Suprapubic skin (tissue), 4 donors: Measurements from ENCODE around the gene KLHL13. TPM values are rescaled to one million over a fixed set of nuclear protein-coding genes. Genes with fewer than 3 reads are reported as not detected.

Experiments
- DNase-seq, 2 donors: peaks; one replicate each; pipeline ENCODE4 v3.0.0-alpha.2; 2019; ENCODE audit warnings: low spot score in 2 of 2
- H3K27ac ChIP-seq: fragments of 200-600 bp; sonication (generic); one replicate; pipeline ENCODE4 v1.5.1; 2019
- H3K27me3 ChIP-seq: fragments of 200-600 bp; sonication (generic); one replicate; pipeline ENCODE4 v1.5.1; 2019
- H3K36me3 ChIP-seq: fragments of 200-600 bp; sonication (generic); one replicate; pipeline ENCODE4 v1.5.1; 2019
- H3K4me1 ChIP-seq: fragments of 200-600 bp; sonication (generic); one replicate; pipeline ENCODE4 v1.5.1; 2019
- H3K4me3 ChIP-seq: fragments of 200-600 bp; sonication (generic); one replicate; pipeline ENCODE4 v1.5.1; 2019; ENCODE audit warnings: mild to moderate bottlenecking
- H3K9me3 ChIP-seq: fragments of 200-600 bp; sonication (generic); one replicate; pipeline ENCODE4 v1.5.1; 2019
- EP300 ChIP-seq: sonication (generic); formaldehyde crosslinking; IDR thresholded peaks from one replicate; pipeline ENCODE4 v1.6.1; 2017; ENCODE audit warnings: antibody characterized with exemption
- POLR2A ChIP-seq, 2 donors: fragments of 450-650 bp; IDR thresholded peaks; one replicate each; pipeline ENCODE4 v1.6.1; 2017; ENCODE audit warnings: antibody characterized with exemption in 2 of 2, mild to moderate bottlenecking in 2 of 2, moderate library complexity in 2 of 2
- POLR2AphosphoS5 ChIP-seq, 3 donors: sonication (generic); formaldehyde crosslinking; IDR thresholded peaks; one replicate each; pipeline ENCODE4 v1.6.1; 2017; ENCODE audit warnings: antibody characterized with exemption in 3 of 3
- WGBS: methylation state at CpG from one replicate; pipeline ENCODE4 v1.1.5; 2018; 5-methylcytosine and 5-hydroxymethylcytosine counted together
- total RNA-seq, 4 donors: library from RNA; depleted of rRNA; stranded (reverse); fragments of >200 nt; gene quantifications; one replicate each; pipeline ENCODE4 v1.1.0, GENCODE V29; 2016
- TF ChIP-seq, protein P1 (sequence below), 2 donors: fragments of 200-600 bp in 1 of 2; fragments of 450-650 bp in 1 of 2; sonication (generic) in 1 of 2; IDR thresholded peaks; one replicate each; pipeline ENCODE4 v1.5.1; 2016 to 2019; ENCODE audit warnings: antibody characterized with exemption in 2 of 2, mild to moderate bottlenecking in 1 of 2, moderate library complexity in 1 of 2

The KLHL13 gene
- total RNA-seq, 4 donors from 2014 or later: 1.1 to 1.7 (median 1.6) TPM

GRCh38 chrX:117978402-117978801, 138.2 kb downstream of the KLHL13 start:
- Histone ChIP-seq H3K4me3 (no peak overlapping the region), H3K9me3 (no peaks in the 10 kb centered on the region), H3K27ac (no peak overlapping the region), H3K4me1 (no peaks in the 10 kb centered on the region), H3K27me3 (no peaks in the 10 kb centered on the region), H3K36me3 (no peaks in the 10 kb centered on the region)
- 96% methylated on average over 1 of the region's 1 CpG for WGBS
- DNase-seq: no peak
- TF ChIP-seq EP300 (no peak), POLR2A (IDR thresholded peaks at IDR 0.05) (no peak), POLR2AphosphoS5 (IDR thresholded peaks at IDR 0.05) (no peak)
- TF ChIP-seq, protein P1, sequence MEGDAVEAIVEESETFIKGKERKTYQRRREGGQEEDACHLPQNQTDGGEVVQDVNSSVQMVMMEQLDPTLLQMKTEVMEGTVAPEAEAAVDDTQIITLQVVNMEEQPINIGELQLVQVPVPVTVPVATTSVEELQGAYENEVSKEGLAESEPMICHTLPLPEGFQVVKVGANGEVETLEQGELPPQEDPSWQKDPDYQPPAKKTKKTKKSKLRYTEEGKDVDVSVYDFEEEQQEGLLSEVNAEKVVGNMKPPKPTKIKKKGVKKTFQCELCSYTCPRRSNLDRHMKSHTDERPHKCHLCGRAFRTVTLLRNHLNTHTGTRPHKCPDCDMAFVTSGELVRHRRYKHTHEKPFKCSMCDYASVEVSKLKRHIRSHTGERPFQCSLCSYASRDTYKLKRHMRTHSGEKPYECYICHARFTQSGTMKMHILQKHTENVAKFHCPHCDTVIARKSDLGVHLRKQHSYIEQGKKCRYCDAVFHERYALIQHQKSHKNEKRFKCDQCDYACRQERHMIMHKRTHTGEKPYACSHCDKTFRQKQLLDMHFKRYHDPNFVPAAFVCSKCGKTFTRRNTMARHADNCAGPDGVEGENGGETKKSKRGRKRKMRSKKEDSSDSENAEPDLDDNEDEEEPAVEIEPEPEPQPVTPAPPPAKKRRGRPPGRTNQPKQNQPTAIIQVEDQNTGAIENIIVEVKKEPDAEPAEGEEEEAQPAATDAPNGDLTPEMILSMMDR (IDR thresholded peaks at IDR 0.05): no peak

DNA sequence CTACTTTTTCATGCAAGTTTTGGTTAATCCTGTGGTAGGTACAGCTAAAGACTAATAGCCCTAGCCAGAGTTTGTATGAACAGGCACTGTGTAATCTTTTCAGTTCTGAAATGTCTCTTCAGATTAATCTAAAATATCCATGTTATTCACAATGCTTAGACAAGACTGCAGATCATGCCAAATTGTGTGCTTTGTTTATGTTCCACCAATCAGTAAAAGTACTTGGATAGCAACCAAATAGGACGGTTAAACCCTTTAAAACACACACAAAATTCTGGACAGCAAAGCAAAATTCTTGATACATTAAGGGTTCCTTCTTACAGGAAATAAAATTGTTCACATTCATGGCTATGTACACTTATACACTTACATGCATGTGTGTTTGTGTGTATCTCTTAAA, 139.1 kb downstream of the KLHL13 start:
- H3K36me3 ChIP-seq: no peaks in the 10 kb centered on the region
- no peak overlapping the region for H3K27ac ChIP-seq
- TF ChIP-seq POLR2A (IDR thresholded peaks at IDR 0.05) (no peak), EP300 (no peak), POLR2AphosphoS5 (IDR thresholded peaks at IDR 0.05) (no peak)
- TF ChIP-seq, protein P1 (IDR thresholded peaks at IDR 0.05): no peak
- H3K27me3 ChIP-seq: no peaks in the 10 kb centered on the region
- no peaks in the 10 kb centered on the region for H3K4me1 ChIP-seq
- WGBS: 61% methylated on average over 1 of the region's 1 CpG
- H3K4me3 ChIP-seq: no peak overlapping the region
- no peak for DNase-seq
- H3K9me3 ChIP-seq: no peaks in the 10 kb centered on the region

- Histone ChIP-seq H3K27me3 (no peaks in the 10 kb centered on the region), H3K4me3 (no peak overlapping the region), H3K27ac (no peak overlapping the region), H3K4me1 (no peaks in the 10 kb centered on the region), H3K36me3 (no peaks in the 10 kb centered on the region), H3K9me3 (no peaks in the 10 kb centered on the region)
- DNase-seq: no peak
- TF ChIP-seq EP300: no peak
- TF ChIP-seq POLR2A (IDR thresholded peaks at IDR 0.05): no peak
- TF ChIP-seq, protein P1 (IDR thresholded peaks at IDR 0.05): no peak
- no peak for TF ChIP-seq POLR2AphosphoS5 (IDR thresholded peaks at IDR 0.05)
- 43% methylated on average over 4 of the region's 4 CpGs for WGBS
Observed at GRCh38 chrX:117973110-117973807, 143.4 kb downstream of the KLHL13 start.

DNA sequence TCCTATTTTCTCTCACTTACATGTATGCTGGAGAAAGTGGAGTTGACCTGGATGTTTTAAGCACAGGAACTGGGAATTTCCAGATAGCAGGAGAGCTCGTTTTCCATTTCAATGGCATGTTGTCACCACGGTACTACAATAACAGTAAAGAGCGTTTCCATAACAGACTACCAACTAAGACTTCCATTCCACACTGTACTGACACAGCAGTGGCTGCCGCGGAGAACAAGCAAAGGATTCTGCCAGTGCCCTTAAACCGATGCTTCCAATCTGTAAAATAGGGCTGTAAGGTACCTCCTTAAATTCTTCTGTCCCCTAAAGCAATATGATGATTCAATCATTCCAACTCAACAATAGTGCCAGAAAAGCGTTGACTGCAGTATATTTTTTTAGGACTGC, 143.9 kb downstream of the KLHL13 start:
- no peaks in the 10 kb centered on the region for H3K27me3 ChIP-seq
- H3K27ac ChIP-seq: no peak overlapping the region
- no peaks in the 10 kb centered on the region for H3K4me1 ChIP-seq
- no peak overlapping the region for H3K4me3 ChIP-seq
- DNase-seq: no peak
- no peaks in the 10 kb centered on the region for H3K36me3 ChIP-seq
- 39% methylated on average over 7 of the region's 7 CpGs for WGBS
- TF ChIP-seq POLR2AphosphoS5 (IDR thresholded peaks at IDR 0.05): no peak
- no peak for TF ChIP-seq POLR2A (IDR thresholded peaks at IDR 0.05)
- TF ChIP-seq EP300: no peak
- TF ChIP-seq, protein P1 (IDR thresholded peaks at IDR 0.05): no peak
- H3K9me3 ChIP-seq: no peaks in the 10 kb centered on the region

DNA sequence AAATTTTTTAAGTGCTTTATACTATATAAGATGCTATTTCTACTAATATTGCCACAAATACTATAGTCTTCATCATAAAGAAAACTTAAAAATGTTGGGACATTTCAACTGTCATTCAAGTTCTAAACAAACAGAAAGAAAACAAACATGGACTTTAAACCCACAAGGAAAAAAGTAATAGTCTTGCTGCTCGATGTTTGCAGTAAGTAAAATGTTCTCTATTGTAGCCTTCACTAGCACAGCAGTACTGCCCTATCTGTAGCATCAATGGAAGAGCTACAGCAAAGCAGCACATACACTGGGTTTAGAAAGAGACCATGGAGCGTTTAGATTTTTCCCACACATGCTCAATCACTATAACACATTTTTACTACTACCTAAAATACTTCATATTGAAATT, 146.8 kb downstream of the KLHL13 start:
- DNase-seq: no peak
- WGBS: 78% methylated on average over 2 of the region's 2 CpGs
- Histone ChIP-seq H3K27ac (no peak overlapping the region), H3K27me3 (no peaks in the 10 kb centered on the region), H3K4me3 (no peak overlapping the region), H3K9me3 (no peaks in the 10 kb centered on the region), H3K36me3 (no peaks in the 10 kb centered on the region), H3K4me1 (no peaks in the 10 kb centered on the region)
- TF ChIP-seq EP300 (no peak), POLR2AphosphoS5 (IDR thresholded peaks at IDR 0.05) (no peak), POLR2A (IDR thresholded peaks at IDR 0.05) (no peak)
- TF ChIP-seq, protein P1 (IDR thresholded peaks at IDR 0.05): no peak
